Measurements from ENCODE around the gene GPR146.
"Not testable (repeated sequence)": the region's sequence is repeated elsewhere in the genome, so short reads cannot be mapped to it uniquely, and the experiment has no call there.

The GPR146 gene, protein sequence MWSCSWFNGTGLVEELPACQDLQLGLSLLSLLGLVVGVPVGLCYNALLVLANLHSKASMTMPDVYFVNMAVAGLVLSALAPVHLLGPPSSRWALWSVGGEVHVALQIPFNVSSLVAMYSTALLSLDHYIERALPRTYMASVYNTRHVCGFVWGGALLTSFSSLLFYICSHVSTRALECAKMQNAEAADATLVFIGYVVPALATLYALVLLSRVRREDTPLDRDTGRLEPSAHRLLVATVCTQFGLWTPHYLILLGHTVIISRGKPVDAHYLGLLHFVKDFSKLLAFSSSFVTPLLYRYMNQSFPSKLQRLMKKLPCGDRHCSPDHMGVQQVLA

DNA sequence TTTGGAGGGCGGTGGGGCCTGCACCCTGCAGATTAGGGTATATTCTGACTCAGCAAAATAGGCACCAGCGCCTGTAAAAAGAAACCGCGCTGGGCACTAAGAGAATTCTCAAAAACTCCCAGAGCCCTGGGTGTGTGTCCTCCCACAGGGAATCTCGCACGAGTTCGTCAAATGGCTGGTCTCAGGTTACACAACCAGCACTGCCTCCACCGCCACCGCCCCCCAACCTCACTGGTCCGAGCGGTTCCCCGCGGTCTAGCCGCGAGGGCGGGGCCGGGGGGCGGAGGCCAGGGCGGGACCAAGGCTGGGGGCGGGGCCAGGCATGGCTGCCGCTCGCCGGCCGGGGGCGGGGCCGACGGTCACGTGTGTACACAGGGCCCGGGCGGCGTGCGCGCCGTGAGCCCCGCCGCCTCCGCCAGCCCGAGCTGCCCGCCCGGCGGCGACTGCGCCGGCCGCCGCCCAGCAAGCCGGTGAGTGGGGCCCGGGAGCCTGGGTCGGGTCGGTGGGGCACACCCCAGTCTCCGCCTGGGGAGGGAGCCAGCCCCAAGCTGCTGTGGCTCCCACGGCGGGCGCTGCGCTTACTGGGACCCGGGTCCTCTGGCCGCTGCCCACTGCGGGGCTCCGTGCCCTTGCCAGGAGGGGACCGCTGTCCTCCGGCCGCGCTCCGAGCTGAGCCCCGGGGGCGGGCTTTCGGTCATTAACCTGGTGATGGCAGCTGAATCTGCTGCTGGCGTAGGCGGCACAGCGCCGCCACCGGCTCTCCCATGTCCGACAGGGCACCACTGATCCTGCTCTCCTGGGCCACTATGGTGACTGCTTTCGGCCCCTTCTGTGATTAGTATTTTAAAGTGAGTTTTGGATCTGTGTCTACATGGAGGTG is at the start of gene GPR146:
TSS of gene GPR146 (plus strand) at position 358 of the 880 bp plus-strand sequence. CDS start 12,970 bp downstream, outside the sequence.
- peak; percentile 94 for DNase-seq

DNA sequence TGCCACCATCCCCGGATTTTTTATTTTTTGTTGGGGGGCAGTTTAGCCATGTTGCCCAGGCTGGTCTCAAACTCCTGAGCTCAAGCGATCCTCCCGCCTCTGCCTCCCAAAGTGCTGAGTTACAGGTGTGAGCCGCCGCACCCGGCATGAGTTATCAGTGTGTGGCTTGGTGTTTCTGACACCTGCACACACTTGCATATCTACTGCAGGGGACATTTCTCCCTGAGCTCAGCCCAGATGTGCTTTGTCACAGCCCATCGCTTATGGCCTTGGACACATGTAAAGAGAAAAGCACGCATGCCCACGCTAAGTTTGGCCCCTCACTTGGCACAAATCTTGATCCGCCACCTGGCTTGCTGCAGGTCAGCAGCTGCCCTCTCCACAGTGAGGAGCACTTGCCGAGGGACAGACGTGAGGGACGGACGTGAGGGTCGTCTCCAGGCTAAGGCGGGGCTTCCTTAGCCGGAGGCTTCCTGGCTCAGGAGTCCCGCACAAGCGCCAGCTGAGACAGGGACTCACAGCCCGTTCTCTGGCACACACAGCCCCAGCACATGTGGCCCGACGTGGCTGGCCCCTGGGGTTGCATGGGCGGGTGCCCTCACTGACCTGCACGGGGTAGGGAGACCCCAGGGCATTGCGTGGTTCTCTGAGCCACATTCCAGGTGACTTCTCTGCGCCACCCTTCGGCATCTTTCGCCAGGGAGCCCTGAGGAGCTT is 49.6 kb upstream of the GPR146 start:
- DNase-seq, result no peak

DNA sequence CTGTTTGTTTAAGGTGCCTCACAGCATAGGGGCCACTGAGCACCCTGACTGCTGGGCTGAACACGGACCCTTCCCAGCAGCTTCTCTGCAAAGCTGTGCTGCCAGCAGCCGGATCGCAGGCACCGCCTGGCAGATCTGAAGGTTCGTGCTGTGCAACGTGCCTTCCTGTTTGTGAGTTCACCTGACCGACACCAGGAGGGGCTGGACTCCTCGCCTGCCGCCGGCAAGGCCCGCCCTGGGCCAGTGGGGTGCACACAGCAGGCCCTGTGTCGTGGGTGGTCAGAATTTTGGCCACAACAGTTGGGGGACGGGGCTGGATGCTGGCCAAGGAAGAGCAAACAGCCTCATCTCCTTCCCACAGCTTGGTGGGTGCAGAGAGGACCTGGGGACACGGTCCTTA is 48.8 kb upstream of the GPR146 start:
- DNase-seq, result no peak

DNA sequence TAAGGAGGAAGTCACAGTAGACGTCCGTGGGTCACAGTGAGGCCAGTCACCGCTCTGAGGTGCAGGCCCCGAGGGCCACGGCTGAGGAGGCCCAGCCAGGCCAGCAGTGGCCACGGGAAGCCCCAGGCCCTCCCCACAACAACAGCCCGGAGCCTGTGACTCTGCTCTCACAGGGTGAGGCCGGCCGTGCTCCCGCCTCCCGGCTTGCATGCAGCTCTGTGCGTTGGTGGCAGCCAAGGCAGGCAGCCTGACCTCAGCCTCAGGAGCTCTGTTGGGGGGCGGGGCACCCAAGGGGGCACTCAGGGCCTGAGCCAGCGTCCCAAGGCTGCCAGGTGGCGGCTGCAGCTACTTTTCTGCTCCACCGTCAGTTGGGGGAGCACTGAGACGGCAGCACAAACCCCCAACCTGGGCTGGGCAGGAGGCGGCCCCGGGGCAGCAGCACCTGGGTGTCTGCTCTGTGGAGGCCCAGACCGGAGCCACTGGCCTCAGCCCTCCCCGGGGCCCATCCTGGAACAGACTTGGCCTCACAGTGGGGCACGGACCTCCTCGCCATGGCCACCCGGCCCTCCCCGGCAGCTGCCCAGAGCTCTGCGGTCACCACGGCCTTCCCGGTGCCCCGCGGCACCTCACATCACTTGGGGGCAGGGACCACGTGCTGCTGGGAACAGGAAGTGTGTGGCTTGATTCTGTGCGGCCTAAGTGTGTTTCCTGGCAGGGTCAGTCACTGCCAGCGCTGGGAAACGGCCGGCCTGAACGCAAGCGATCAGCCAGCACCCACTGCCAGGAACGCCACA is 48.1 kb upstream of the GPR146 start:
- DNase-seq, result no peak

DNA sequence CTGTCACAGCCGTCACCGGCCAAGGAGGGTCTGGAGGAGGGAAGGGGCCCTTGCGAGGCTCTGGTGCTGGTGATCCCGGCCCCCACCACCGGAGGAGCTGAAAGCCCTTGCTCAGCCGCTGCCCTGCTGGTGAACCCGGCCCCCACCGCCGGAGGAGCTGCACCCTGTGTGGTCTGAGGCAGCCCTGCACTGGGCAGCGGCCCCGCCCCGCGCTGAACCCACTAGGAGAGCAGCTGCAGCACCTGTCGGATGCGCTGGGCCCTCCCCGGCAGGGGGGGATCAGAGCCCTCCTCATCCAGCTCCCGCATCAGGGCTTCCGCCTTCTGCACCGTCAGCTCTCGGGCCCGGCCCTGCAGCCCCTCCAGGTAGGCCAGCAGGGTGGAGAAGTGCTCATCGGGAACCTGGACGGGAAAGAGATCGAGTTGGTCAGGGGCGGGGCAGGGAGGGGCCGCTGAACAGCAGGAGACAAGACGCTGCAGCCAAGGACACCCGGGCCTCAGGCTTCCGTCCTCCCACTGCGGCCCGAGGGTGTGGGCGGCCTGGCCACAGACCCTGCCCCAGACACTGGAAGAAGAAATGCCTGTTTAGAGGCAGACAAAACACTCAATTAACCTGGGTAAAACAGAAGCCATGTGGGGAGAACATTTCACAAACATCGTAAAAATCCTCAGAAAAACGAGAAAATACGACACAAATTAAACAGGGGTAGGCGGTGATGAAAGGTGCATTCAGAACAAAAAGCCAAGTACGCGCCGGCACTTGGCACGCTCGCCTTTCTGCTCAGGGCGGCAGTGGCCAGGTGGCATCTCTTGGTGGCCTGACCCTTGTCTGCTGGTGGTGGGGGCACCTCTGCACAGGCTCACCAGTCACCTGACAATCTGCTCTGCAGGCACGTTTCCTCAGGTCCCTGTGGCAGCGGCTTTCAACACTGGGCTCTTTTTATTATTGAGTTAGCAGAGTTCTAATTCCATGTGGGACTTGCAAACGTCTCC is 46.6 kb upstream of the GPR146 start:
- DNase-seq, result no peak

DNA sequence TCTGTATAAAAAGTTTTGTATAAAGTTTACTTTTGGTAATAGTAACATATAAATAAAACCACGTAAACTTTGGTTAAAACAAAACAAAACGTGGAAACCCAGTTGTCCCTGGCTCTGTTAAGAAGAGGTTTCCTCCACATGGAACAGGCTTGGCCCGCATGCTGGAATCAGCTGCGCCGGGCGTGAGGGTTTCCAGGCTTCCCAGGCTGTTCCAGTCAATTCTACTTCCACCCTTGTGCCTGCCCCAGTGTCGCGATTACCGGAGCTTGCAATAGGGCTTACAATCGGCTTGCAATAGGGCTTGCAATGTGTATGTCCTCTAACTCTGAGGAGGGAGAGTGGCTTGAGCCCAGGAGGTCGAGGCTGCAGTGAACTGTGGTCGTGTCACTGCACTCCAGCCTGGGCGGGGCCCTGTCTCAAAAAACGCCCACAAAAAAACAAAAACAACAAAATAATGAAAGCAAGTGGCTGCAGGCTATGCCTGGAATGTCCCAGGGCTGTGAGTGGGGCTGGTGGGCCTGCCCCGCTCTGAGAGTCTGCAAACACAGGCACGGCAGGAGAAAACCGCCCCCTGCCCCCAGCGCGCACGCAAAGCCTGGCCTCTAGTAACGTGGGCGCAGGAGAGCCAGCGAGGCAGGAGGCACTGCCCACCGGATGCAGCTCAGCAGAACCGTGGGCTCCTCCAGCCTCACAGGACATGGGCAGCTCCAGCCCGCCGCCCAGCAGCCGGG is 45.0 kb upstream of the GPR146 start:
- no peak for DNase-seq

DNA sequence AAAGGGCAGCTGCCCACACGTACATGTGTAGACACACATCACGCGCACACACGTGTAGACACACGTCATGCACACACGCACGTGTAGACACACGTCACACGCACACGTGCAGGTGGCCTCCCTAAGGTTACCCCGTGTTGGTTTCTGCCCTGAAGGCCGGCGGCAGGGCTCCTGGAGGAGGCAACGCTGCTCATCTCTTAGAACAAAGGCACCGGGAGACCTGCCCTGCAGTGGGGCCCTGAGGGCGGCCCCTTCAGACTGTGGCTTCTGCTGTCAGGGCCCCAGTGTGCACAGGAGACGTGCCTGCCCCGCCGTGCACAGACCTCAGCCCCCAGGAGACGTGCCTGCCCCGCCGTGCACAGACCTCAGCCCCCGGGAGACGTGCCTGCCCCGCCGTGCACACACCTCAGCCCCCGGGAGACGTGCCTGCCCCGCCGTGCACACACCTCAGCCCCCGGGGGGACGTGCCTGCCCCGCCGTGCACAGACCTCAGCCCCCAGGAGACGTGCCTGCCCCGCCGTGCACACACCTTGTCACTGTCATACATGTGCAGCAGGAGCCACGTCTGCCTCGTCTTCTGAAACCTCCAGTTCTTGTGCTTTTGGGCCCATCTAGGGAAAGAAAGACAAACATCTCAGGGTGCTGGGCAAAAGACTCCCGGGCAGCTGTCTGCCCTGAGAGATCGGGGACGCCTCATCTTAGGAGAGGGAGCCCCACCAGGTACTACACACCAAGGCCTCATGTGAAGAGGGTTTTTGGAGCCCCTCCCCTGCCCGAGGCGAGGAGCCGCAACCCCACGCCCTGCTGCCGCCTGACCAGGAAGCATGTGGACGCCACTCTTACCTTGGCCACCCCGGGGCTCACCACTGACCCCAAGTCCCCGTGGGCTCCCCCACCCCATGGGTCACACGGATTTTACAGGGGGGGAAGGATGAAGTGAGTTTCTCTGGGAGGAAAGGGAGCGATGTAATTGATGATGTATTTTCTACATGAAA is 44.1 kb upstream of the GPR146 start:
- no peak for DNase-seq

DNA sequence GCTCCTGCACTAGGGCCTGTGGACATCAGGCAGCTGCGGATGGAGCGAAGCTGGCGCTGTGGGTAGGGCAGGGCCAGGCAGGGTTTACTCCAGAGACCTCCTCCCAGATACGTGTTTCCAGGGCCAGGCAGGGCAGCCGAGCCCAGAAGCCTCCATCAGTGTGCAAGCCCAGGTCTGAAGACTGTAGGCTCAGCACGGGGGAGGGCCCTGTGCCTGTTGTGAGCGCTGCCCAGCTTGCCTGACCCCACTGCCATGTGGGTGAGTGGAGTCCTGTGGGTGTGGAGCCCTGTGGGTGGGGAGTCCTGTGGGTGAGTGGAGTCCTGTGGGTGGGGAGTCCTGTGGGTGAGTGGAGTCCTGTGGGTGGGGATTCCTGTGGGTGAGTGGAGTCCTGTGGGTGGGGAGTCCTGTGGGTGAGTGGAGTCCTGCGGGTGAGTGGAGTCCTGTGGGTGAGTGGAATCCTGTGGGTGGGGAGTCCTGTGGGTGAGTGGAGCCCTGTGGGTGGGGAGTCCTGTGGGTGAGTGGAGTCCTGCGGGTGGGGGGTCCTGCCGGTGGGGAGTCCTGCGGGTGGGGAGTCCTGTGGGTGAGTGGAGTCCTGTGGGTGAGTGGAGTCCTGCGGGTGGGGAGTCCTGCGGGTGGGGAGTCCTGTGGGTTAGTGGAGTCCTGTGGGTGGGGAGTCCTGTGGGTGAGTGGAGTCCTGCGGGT is 43.1 kb upstream of the GPR146 start:
- not testable (repeated sequence) for DNase-seq

DNA sequence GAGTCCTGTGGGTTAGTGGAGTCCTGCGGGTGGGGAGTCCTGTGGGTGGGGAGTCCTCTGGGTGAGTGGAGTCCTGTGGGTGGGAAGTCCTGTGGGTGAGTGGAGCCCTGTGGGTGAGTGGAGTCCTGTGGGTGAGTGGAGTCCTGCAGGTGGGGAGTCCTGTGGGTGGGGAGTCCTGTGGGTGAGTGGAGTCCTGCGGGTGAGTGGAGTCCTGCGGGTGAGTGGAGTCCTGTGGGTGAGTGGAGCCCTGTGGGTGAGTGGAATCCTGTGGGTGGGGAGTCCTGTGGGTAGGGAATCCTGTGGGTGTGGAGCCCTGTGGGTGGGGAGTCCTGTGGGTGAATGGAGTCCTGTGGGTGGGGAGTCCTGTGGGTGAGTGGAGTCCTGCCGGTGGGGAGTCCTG is 42.3 kb upstream of the GPR146 start:
- not testable (repeated sequence) for DNase-seq

DNA sequence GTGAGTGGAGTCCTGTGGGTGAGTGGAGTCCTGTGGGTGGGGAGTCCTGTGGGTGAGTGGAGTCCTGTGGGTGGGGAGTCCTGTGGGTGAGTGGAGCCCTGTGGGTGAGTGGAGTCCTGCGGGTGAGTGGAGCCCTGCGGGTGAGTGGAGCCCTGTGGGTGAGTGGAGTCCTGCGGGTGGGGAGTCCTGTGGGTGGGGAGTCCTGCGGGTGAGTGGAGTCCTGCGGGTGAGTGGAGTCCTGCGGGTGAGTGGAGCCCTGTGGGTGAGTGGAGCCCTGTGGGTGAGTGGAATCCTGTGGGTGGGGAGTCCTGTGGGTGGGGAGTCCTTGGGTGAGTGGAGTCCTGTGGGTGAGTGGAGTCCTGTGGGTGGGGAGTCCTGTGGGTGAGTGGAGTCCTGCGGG is 41.9 kb upstream of the GPR146 start:
- DNase-seq, result not testable (repeated sequence)

DNA sequence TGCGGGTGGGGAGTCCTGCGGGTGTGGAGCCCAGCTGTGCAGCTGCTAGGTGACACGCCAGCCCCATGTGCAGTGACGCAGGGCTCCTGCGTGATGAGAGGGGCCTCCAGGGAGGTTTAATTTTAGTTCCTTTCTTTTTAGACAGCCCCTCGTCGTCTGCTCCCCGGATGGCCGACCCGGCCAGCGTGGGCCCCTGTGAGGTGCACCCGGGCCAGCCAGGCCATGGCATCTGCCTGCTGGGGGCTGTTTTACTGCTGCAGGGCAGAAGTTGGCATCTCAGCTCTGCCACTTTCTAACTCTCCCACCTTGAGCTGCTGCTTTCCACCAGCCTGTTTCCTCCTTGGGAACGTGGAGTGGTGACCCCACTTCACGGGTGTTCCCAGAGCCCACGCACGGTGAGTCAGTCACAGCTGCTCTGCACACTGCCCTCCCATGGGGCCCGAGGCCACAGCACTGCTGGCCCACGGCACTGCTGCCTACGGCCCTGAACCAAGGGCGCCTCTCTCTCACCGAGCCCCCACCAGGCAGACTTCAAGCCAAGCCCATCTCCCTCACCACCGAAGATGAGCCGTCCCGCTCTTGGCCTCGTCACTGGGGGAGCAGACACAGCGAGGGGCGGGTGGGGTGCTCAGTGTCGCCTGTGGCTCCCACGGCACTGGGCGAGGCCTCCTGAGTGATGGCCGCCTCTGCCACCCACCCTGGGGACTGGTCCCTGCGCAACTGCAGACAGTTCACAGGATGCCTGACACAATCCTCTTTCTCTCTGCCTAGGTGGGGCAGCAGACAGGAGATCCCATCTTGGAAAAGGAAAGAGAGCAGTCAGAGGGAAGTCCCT is 40.1 kb upstream of the GPR146 start:
- no peak for DNase-seq

DNA sequence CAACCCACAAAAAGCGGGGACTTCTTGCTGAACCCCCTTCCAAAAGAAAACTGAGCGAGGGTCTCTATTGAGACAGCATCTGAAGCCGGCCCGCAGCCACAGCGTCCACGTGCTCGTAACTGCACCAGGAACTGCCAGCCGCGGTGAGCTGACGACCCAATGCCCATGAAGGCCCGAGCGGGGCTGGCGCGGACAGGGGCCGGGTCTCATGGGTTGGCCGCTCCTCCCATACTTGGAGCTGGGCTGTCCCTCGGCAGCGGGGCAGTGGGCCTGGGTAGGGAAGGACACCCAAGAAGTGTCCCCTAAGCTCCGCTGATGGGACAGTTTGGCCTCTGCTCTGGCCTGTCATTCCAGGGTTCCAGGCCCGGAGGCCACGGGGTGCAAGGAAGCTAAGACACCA is 39.0 kb upstream of the GPR146 start:
- no peak for DNase-seq

DNA sequence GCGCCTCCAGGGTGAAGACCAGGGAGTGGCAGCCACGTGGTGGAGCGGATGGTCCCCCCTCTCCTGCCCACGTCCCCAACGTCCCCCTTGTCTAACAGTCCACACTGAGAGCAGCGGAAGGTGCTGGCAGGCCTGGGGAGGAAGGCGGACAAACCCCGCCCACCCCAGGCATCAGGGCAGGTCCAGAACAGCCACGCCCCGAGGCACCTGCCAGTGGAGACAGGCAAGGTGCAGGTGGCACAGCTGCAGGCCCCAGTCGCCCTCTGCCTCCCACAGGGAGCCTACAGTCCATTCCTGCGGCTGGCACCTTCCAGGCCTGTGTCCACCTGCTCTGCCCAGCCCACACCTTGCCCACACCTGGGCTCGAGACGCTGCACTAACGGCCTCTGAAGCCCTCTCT is 36.4 kb upstream of the GPR146 start:
- DNase-seq, result no peak

DNA sequence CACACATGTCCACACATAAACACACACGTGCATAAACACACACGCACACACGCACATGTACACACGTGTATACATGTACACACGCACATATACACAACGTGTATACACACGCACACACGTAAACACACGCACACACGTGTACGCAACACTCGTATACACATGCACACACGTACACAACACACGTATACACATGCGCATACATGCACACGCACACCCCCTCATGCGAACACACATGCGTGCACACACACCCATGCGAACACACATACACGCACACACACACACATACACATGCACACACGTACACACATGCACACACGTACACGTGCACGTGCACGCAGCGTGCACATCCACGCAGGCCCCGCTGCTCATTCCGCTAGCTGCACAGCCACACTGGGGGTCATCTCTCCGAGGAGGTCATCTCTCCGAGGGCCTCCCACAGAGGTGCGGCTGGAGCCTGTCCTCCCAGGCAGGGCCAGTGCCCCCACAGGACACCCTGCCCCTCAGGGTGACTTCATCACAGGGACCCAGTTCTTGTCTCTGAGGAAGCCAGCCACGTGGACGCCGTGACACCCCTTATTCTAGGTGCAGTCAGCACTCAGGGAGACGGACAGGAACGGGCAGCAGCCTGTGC is 35.5 kb upstream of the GPR146 start:
- DNase-seq, result no peak

DNA sequence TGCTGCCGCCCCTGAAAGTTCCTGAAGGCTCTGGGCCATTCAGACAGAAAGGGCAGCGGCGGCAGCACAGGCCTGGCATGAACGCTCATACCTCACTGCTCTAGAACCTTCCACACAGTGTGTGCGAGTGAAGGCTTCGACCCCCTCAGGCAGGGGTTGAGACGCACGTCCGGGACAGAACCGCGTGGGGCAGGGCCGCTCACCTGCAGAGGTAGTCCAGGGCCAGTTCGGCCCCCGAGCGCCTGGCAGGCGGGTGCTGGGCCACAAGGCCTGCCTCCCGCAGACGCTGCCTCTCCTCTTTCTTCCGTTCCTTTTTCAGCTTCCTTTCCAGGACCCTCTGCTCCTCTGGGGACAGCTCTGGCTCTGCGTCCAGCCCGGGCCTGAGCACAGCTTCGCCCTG is 34.6 kb upstream of the GPR146 start:
- no peak for DNase-seq

DNA sequence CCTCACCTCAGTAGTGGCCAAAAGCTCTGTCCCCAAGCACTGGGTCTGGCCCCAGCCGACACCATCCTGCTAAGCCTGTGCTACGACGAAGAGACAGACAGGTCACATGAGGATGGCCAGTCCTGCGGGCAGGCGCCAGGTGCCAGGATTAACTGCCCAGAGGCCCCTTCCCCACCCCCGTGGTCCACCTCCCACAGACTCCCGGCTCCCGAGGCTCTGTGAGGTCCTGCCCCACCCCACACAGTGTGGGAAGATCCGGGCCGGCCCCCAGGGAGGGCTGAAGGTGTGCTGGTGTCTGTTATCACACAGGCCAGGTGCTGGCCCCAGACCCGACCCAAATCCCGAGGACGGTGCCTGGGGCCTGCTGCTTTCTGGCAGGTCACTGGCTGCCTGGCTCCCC is 34.1 kb upstream of the GPR146 start:
- no peak for DNase-seq

DNA sequence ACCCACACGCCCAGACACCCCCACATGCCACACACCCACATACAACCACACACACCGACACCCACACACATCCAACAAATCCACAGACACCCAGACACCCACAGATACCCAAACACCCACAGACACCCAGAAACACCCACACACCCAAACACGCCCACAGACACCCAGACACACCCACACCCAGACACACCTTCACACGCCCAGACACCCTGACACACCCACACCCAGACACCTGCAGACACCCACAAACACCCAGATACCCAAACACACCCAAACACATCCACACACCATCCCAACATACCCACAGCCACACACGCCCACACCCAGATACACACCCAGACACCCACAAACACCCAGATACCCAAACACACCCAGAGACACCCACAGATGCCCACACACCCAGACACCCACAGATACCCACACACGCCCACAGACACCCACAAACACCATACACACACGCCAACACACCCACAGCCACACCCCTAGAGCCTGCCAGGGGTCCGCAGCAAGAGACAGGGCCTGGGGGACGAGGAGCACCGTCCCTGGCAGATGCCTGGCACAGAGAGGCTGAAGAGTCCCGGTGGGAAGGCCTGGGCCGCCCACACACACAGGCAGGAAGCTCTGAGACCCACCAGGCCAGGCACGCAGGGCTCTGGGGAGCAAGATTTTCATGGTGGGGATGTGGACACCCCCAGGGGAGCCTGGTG is 32.9 kb upstream of the GPR146 start:
- DNase-seq, result no peak

All from GF-D8 (cell line).